ENCODE measurements around the gene ZNF581. TPM values are rescaled to one million over a fixed set of nuclear protein-coding genes. Genes with fewer than 3 reads are reported as not detected.
A peak's percentile ranks its signal among the peaks of the same experiment; 100 is the strongest.

Gene ZNF581
- total RNA-seq, 1 experiment from 2014 or later = 37.5 TPM

DNA sequence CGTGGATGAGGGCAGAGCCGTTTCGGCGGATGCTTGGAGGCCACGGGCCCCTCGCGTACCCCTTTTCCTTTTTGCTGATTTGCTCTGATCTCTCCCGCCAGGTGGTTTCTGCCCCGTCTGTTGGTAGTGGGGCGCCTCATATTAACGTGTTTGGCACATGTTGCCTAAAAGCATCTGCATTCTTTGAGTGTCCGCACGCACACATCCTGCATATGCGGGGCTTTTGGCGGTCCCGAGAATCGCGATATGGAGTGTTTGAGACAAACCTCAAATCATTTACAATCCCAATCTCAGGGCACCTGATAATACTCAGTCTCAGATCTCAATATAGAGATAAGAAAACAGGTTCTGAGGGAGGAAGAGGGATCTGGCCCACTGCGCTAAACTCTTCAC is 12.2 kb downstream of the ZNF581 start:
- TF ChIP-seq, protein P1, sequence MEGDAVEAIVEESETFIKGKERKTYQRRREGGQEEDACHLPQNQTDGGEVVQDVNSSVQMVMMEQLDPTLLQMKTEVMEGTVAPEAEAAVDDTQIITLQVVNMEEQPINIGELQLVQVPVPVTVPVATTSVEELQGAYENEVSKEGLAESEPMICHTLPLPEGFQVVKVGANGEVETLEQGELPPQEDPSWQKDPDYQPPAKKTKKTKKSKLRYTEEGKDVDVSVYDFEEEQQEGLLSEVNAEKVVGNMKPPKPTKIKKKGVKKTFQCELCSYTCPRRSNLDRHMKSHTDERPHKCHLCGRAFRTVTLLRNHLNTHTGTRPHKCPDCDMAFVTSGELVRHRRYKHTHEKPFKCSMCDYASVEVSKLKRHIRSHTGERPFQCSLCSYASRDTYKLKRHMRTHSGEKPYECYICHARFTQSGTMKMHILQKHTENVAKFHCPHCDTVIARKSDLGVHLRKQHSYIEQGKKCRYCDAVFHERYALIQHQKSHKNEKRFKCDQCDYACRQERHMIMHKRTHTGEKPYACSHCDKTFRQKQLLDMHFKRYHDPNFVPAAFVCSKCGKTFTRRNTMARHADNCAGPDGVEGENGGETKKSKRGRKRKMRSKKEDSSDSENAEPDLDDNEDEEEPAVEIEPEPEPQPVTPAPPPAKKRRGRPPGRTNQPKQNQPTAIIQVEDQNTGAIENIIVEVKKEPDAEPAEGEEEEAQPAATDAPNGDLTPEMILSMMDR (conservative IDR thresholded peaks at IDR 0.05; ENCODE audit: low read depth, low read length) = no peak
- TF ChIP-seq EZH2 (IDR thresholded peaks at IDR 0.05; ENCODE audit: low read length, unreplicated experiment) (no peak), EZH2phosphoT487 (IDR thresholded peaks at IDR 0.05; ENCODE audit: borderline replicate concordance, low read length) (no peak)
- Histone ChIP-seq H3K4me2 (ENCODE audit: low read length) (peak overlapping the region; percentile 93), H3K4me1 (ENCODE audit: insufficient read depth, low read length) (peaks cover 12% of the 10 kb centered on the region), H3K9me3 (ENCODE audit: low read length) (no peaks in the 10 kb centered on the region), H3K36me3 (ENCODE audit: low read depth, low read length) (peaks cover 33% of the 10 kb centered on the region), H2AFZ (ENCODE audit: low read length) (peak overlapping the region; percentile 64), H3F3A (ENCODE audit: low read length, unreplicated experiment) (no peaks in the 10 kb centered on the region), H4K20me1 (ENCODE audit: low read length) (peaks cover 50% of the 10 kb centered on the region), H3K79me2 (ENCODE audit: low read length) (peaks cover 58% of the 10 kb centered on the region), H3K9me2 (replicated peaks; ENCODE audit: low read length) (no peaks in the 10 kb centered on the region), H3K9ac (ENCODE audit: low read length) (peak overlapping the region; percentile 99), H3K27ac (ENCODE audit: low read length) (peak overlapping the region; percentile 95), H3K4me3 (ENCODE audit: low read length) (peak overlapping the region; percentile 88), H3K27me3 (ENCODE audit: low read length) (no peaks in the 10 kb centered on the region)
- ChIA-PET CTCF (no interaction called here), POLR2A (ENCODE audit: unreplicated experiment) (no interaction called here)
- DNase-seq (no peak), ATAC-seq (no peak)
- intact Hi-C loops (cut with micrococcal nuclease) = loop anchor here (2.0 kb wide), 1 partner anchor 15 kb away; no protein-coding TSS in a partner anchor
- TSS peak; percentile 45 for BruUV-seq (replicated peaks)

DNA sequence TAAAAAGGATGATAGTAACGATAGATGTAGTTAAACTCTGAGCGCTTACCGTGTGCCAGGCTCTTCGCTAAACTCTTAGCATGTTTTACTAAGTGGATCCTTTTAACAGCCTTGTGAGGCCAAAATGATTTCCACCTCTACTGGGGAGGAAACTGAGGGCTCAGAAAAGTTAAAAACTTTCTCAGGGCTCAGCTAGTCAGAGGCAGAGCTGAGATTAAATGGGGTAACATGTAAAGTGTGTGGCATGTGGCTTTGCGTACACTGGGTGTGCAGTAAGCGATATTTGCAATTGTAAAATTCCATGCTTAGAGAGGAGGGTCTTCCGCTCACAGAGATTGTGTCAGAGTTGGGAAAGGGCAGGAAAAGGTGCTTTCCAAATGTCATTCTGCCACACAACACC is 13.1 kb downstream of the ZNF581 start:
- no peak overlapping the region for H3K27ac ChIP-seq (ENCODE audit: low read length)
- H3K4me2 ChIP-seq (ENCODE audit: low read length) = peak overlapping the region; percentile 93
- H3F3A ChIP-seq (ENCODE audit: low read length, unreplicated experiment) = no peaks in the 10 kb centered on the region
- peaks cover 67% of the 10 kb centered on the region for H3K79me2 ChIP-seq (ENCODE audit: low read length)
- BruUV-seq (replicated peaks) = no TSS peak
- H2AFZ ChIP-seq (ENCODE audit: low read length) = no peak overlapping the region
- no peaks in the 10 kb centered on the region for H3K27me3 ChIP-seq (ENCODE audit: low read length)
- H3K9ac ChIP-seq (ENCODE audit: low read length) = peak overlapping the region; percentile 99
- ChIA-PET POLR2A (ENCODE audit: unreplicated experiment) (no interaction called here), CTCF (interaction anchor here (1.0 to 1.3 kb wide), 2 partner anchors 9 to 15 kb away, joined by 3 to 7 read pairs; no protein-coding TSS in a partner anchor)
- DNase-seq (no peak), ATAC-seq (no peak)
- H3K9me3 ChIP-seq (ENCODE audit: low read length) = no peaks in the 10 kb centered on the region
- peaks cover 50% of the 10 kb centered on the region for H4K20me1 ChIP-seq (ENCODE audit: low read length)
- TF ChIP-seq, protein P1 (conservative IDR thresholded peaks at IDR 0.05; ENCODE audit: low read depth, low read length) = no peak
- TF ChIP-seq EZH2 (IDR thresholded peaks at IDR 0.05; ENCODE audit: low read length, unreplicated experiment) (no peak), EZH2phosphoT487 (IDR thresholded peaks at IDR 0.05; ENCODE audit: borderline replicate concordance, low read length) (no peak)
- H3K4me1 ChIP-seq (ENCODE audit: insufficient read depth, low read length) = peaks cover 12% of the 10 kb centered on the region
- intact Hi-C loops (cut with micrococcal nuclease) = loop anchor here (2.0 kb wide), 1 partner anchor 14 kb away; no protein-coding TSS in a partner anchor
- H3K9me2 ChIP-seq (replicated peaks; ENCODE audit: low read length) = no peaks in the 10 kb centered on the region
- peak overlapping the region; percentile 88 for H3K4me3 ChIP-seq (ENCODE audit: low read length)
- H3K36me3 ChIP-seq (ENCODE audit: low read depth, low read length) = peaks cover 42% of the 10 kb centered on the region

- H3K27ac ChIP-seq (ENCODE audit: low read length) = no peak overlapping the region
- H4K20me1 ChIP-seq (ENCODE audit: low read length) = peaks cover 50% of the 10 kb centered on the region
- H2AFZ ChIP-seq (ENCODE audit: low read length) = no peak overlapping the region
- ChIA-PET CTCF (interaction anchor here (1.0 to 1.3 kb wide), 2 partner anchors 10 to 14 kb away, joined by 3 to 7 read pairs; no protein-coding TSS in a partner anchor), POLR2A (ENCODE audit: unreplicated experiment) (interaction anchor here (0.6 kb wide), 1 partner anchor 195 kb away, joined by 4 read pairs; no protein-coding TSS in a partner anchor)
- H3K9ac ChIP-seq (ENCODE audit: low read length) = peak overlapping the region; percentile 99
- BruUV-seq (replicated peaks) = no TSS peak
- no peaks in the 10 kb centered on the region for H3K9me2 ChIP-seq (replicated peaks; ENCODE audit: low read length)
- DNase-seq = peak; percentile 51
- no peaks in the 10 kb centered on the region for H3K27me3 ChIP-seq (ENCODE audit: low read length)
- peak overlapping the region; percentile 88 for H3K4me3 ChIP-seq (ENCODE audit: low read length)
- TF ChIP-seq, protein P1 (conservative IDR thresholded peaks at IDR 0.05; ENCODE audit: low read depth, low read length) = no peak
- TF ChIP-seq EZH2phosphoT487 (IDR thresholded peaks at IDR 0.05; ENCODE audit: borderline replicate concordance, low read length) = no peak
- no peak for TF ChIP-seq EZH2 (IDR thresholded peaks at IDR 0.05; ENCODE audit: low read length, unreplicated experiment)
- intact Hi-C loops (cut with micrococcal nuclease) = loop anchor here (2.0 kb wide), 1 partner anchor 14 kb away; no protein-coding TSS in a partner anchor
- H3K4me2 ChIP-seq (ENCODE audit: low read length) = peak overlapping the region; percentile 93
- H3K4me1 ChIP-seq (ENCODE audit: insufficient read depth, low read length) = peaks cover 12% of the 10 kb centered on the region
- peaks cover 73% of the 10 kb centered on the region for H3K79me2 ChIP-seq (ENCODE audit: low read length)
- H3K9me3 ChIP-seq (ENCODE audit: low read length) = no peaks in the 10 kb centered on the region
- no peaks in the 10 kb centered on the region for H3F3A ChIP-seq (ENCODE audit: low read length, unreplicated experiment)
- peaks cover 47% of the 10 kb centered on the region for H3K36me3 ChIP-seq (ENCODE audit: low read depth, low read length)
- no peak for ATAC-seq
These were observed 13.7 kb downstream of the ZNF581 start for GRCh38 chr19:55656988-55657747.
